Neural cell (in vitro differentiated cells): ENCODE measurements around the gene KCNAB1. TPM values are rescaled to one million over a fixed set of nuclear protein-coding genes. Genes with fewer than 3 reads are reported as not detected.
A peak's percentile ranks its signal among the peaks of the same experiment; 100 is the strongest.

Source experiments
- H2AFZ ChIP-seq: fragments of 200-600, 300-800 bp; sonication (generic), shearing (Covaris generic); 2 replicates; pipeline ENCODE4 v1.6.0; 2014; ENCODE audit warnings: low read depth, mild to moderate bottlenecking, antibody characterized with exemption, low read length, moderate library complexity
- H3F3A ChIP-seq: fragments of 200-600 bp; shearing (Covaris generic); 2 replicates; pipeline ENCODE4 v1.6.1; 2016; ENCODE audit warnings: mild to moderate bottlenecking, moderate library complexity, mixed read lengths, antibody characterized with exemption, low read length; ENCODE audit not compliant: insufficient read depth, poor library complexity, severe bottlenecking
- H3K27ac ChIP-seq: fragments of 200-600, 300-800 bp; sonication (generic), shearing (Covaris generic); 2 replicates; pipeline ENCODE4 v1.5.1; 2014; ENCODE audit warnings: mild to moderate bottlenecking, low read length, moderate library complexity
- H3K27me3 ChIP-seq: fragments of 300-800, 200-600 bp; sonication (generic), shearing (Covaris generic); 2 replicates; pipeline ENCODE4 v1.6.0; 2014; ENCODE audit warnings: mild to moderate bottlenecking, low read depth, low read length, moderate library complexity; ENCODE audit not compliant: insufficient read depth
- H3K36me3 ChIP-seq: fragments of 300-800, 200-600 bp; sonication (generic), shearing (Covaris generic); 2 replicates; pipeline ENCODE4 v1.5.1; 2014; ENCODE audit warnings: mild to moderate bottlenecking, antibody characterized with exemption, low read length, moderate library complexity; ENCODE audit not compliant: insufficient read depth
- H3K4me2 ChIP-seq: fragments of 300-800, 200-600 bp; sonication (generic), shearing (Covaris generic); 2 replicates; pipeline ENCODE4 v1.6.0; 2014; ENCODE audit warnings: mild to moderate bottlenecking, low read length
- H3K4me3 ChIP-seq: fragments of 300-800, 200-600 bp; sonication (generic), shearing (Covaris generic); 2 replicates; pipeline ENCODE4 v1.5.1; 2014; ENCODE audit warnings: mild to moderate bottlenecking, low read length, moderate library complexity
- H3K79me2 ChIP-seq: fragments of 200-600 bp; shearing (Covaris generic); replicated peaks from 2 replicates; pipeline ENCODE4 v1.6.0; 2014; ENCODE audit warnings: mild to moderate bottlenecking, low read length, moderate library complexity; ENCODE audit not compliant: insufficient read depth
- H3K9ac ChIP-seq: fragments of 300-800, 200-600 bp; sonication (generic), shearing (Covaris generic); 2 replicates; pipeline ENCODE4 v1.6.1; 2016; ENCODE audit warnings: mild to moderate bottlenecking, low read length, mixed read lengths
- H3K9me2 ChIP-seq: fragments of 200-600 bp; shearing (Covaris generic); 2 replicates; pipeline ENCODE4 v1.6.1; 2016; ENCODE audit warnings: mild to moderate bottlenecking, low read length, mixed read lengths; ENCODE audit not compliant: insufficient read depth
- H3K9me3 ChIP-seq: fragments of 200-600, 300-800 bp; sonication (generic), shearing (Covaris generic); 2 replicates; pipeline ENCODE4 v1.6.1; 2016; ENCODE audit warnings: mild to moderate bottlenecking, mixed run types, low read length, moderate library complexity, mixed read lengths
- H4K20me1 ChIP-seq: fragments of 200-600 bp; shearing (Covaris generic); 2 replicates; pipeline ENCODE4 v1.6.1; 2016; ENCODE audit warnings: mild to moderate bottlenecking, mixed run types; ENCODE audit not compliant: insufficient read depth
- EP300 ChIP-seq: fragments of 450-650 bp; conservative IDR thresholded peaks from 2 replicates; pipeline ENCODE4 v1.6.1; 2014; ENCODE audit warnings: antibody characterized with exemption, mild to moderate bottlenecking, moderate library complexity; ENCODE audit not compliant: poor library complexity, severe bottlenecking
- EZH2 ChIP-seq: fragments of 200-600, 300-800 bp; shearing (Covaris generic), sonication (generic); IDR thresholded peaks from 2 replicates; pipeline ENCODE4 v1.6.1; 2014; ENCODE audit warnings: antibody characterized with exemption, low read length, borderline replicate concordance, mild to moderate bottlenecking; ENCODE audit not compliant: insufficient read depth, poor library complexity, severe bottlenecking
- MXI1 ChIP-seq: fragments of 450-650 bp; conservative IDR thresholded peaks from 2 replicates; pipeline ENCODE4 v1.6.1; 2014; ENCODE audit warnings: antibody characterized with exemption, mild to moderate bottlenecking; ENCODE audit not compliant: poor library complexity, severe bottlenecking
- POLR2AphosphoS5 ChIP-seq: IDR thresholded peaks from 2 replicates; pipeline ENCODE4 v1.6.1; 2012
- RAD21 ChIP-seq: fragments of 450-650 bp; conservative IDR thresholded peaks from 2 replicates; pipeline ENCODE4 v1.6.1; 2014; ENCODE audit warnings: antibody characterized with exemption, mild to moderate bottlenecking, moderate library complexity
- SMC3 ChIP-seq: fragments of 450-650 bp; conservative IDR thresholded peaks from 2 replicates; pipeline ENCODE4 v1.6.1; 2014; ENCODE audit warnings: antibody characterized with exemption, mild to moderate bottlenecking, moderate library complexity; ENCODE audit not compliant: poor library complexity
- TAF1 ChIP-seq: IDR thresholded peaks from 2 replicates; pipeline ENCODE4 v1.6.1; 2012; ENCODE audit warnings: low read depth
- polyA plus RNA-seq: library from polyadenylated mRNA; depleted of rRNA; stranded (reverse); fragments of >200 nt; gene quantifications from 2 replicates; pipeline ENCODE4 v1.2.3, GENCODE V29; 2014
- TF ChIP-seq, protein P1 (sequence below): fragments of 450-650 bp; IDR thresholded peaks from 2 replicates; pipeline ENCODE4 v1.5.1; 2014; ENCODE audit warnings: antibody characterized with exemption, mild to moderate bottlenecking, moderate library complexity; ENCODE audit not compliant: poor library complexity, severe bottlenecking
- TF ChIP-seq, protein P2 (sequence below): IDR thresholded peaks from 2 replicates; pipeline ENCODE4 v1.6.1; 2012; ENCODE audit warnings: borderline replicate concordance

KCNAB1 gene
- polyA plus RNA-seq, 1 donor from 2014 or later = 14.9 TPM

DNA sequence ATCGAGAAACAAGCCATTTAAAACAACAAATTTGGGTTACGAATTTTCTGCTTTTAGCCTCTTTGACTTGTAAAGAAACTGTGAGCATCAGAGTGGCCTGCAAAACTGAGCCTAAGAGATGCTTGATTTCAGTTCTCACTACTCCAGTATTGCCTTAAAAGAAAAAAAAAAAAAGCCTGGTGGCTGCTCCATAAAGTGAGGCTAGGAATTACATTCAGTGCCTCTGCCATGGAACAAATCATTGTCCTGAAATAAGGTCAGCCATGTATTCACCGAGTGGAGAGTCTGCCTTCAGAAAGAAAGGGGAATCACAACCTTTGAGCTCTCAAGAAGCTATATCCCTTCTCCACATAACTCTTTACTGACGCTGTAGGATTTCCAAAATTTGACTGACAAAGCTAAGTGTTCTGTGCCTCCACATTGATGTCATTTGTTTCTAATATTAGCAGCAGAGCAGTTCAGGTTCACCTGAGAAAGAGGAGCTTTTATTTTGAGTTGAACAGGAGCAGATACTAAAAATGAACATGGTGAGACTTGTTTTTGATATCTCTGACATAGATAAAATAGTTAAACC is 297.3 kb downstream of the KCNAB1 start:
- Histone ChIP-seq H2AFZ (no peak overlapping the region), H3K79me2 (no peaks in the 10 kb centered on the region), H3K4me2 (peak overlapping the region; percentile 3), H3K27ac (no peak overlapping the region), H3K27me3 (no peaks in the 10 kb centered on the region), H3K36me3 (no peaks in the 10 kb centered on the region), H3K4me3 (no peak overlapping the region), H3F3A (no peaks in the 10 kb centered on the region), H3K9me3 (no peaks in the 10 kb centered on the region), H3K9me2 (no peaks in the 10 kb centered on the region), H3K9ac (no peak overlapping the region), H4K20me1 (no peaks in the 10 kb centered on the region)
- TF ChIP-seq SMC3 = no peak
- no peak for TF ChIP-seq TAF1
- TF ChIP-seq EZH2 = no peak
- no peak for TF ChIP-seq RAD21
- no peak for TF ChIP-seq EP300
- TF ChIP-seq, protein P1, sequence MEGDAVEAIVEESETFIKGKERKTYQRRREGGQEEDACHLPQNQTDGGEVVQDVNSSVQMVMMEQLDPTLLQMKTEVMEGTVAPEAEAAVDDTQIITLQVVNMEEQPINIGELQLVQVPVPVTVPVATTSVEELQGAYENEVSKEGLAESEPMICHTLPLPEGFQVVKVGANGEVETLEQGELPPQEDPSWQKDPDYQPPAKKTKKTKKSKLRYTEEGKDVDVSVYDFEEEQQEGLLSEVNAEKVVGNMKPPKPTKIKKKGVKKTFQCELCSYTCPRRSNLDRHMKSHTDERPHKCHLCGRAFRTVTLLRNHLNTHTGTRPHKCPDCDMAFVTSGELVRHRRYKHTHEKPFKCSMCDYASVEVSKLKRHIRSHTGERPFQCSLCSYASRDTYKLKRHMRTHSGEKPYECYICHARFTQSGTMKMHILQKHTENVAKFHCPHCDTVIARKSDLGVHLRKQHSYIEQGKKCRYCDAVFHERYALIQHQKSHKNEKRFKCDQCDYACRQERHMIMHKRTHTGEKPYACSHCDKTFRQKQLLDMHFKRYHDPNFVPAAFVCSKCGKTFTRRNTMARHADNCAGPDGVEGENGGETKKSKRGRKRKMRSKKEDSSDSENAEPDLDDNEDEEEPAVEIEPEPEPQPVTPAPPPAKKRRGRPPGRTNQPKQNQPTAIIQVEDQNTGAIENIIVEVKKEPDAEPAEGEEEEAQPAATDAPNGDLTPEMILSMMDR = no peak
- TF ChIP-seq POLR2AphosphoS5 = no peak
- TF ChIP-seq MXI1 = no peak
- TF ChIP-seq, protein P2, sequence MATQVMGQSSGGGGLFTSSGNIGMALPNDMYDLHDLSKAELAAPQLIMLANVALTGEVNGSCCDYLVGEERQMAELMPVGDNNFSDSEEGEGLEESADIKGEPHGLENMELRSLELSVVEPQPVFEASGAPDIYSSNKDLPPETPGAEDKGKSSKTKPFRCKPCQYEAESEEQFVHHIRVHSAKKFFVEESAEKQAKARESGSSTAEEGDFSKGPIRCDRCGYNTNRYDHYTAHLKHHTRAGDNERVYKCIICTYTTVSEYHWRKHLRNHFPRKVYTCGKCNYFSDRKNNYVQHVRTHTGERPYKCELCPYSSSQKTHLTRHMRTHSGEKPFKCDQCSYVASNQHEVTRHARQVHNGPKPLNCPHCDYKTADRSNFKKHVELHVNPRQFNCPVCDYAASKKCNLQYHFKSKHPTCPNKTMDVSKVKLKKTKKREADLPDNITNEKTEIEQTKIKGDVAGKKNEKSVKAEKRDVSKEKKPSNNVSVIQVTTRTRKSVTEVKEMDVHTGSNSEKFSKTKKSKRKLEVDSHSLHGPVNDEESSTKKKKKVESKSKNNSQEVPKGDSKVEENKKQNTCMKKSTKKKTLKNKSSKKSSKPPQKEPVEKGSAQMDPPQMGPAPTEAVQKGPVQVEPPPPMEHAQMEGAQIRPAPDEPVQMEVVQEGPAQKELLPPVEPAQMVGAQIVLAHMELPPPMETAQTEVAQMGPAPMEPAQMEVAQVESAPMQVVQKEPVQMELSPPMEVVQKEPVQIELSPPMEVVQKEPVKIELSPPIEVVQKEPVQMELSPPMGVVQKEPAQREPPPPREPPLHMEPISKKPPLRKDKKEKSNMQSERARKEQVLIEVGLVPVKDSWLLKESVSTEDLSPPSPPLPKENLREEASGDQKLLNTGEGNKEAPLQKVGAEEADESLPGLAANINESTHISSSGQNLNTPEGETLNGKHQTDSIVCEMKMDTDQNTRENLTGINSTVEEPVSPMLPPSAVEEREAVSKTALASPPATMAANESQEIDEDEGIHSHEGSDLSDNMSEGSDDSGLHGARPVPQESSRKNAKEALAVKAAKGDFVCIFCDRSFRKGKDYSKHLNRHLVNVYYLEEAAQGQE = no peak

DNA sequence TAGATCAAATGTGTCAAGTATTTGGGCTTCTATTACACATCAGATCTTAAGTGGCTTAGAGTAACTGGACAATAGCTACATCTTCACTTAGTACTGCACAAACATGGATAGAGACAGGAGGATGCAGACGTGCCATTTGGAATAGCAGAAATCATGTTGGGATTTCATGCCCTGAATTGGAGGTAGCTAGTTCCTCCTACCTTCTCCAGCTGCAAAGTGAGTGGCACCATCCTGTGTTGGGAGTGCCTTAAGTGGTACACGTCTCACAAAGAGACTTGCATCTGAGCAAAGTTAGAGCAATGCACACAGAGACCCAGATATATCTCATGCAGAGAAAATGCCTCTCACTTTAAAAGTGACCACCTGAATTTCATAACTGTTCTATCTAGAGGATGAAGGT is 298.1 kb downstream of the KCNAB1 start:
- no peaks in the 10 kb centered on the region for H3K36me3 ChIP-seq
- no peak for TF ChIP-seq POLR2AphosphoS5
- TF ChIP-seq, protein P2 = no peak
- no peak overlapping the region for H3K27ac ChIP-seq
- no peak overlapping the region for H2AFZ ChIP-seq
- H3K9me3 ChIP-seq = no peaks in the 10 kb centered on the region
- H3K4me2 ChIP-seq = no peak overlapping the region
- no peak overlapping the region for H3K4me3 ChIP-seq
- H3K9ac ChIP-seq = no peak overlapping the region
- H3K79me2 ChIP-seq = no peaks in the 10 kb centered on the region
- H3K9me2 ChIP-seq = no peaks in the 10 kb centered on the region
- H3K27me3 ChIP-seq = no peaks in the 10 kb centered on the region
- H4K20me1 ChIP-seq = no peaks in the 10 kb centered on the region
- no peaks in the 10 kb centered on the region for H3F3A ChIP-seq
